MM.1S (cell line): ENCODE measurements around the gene ZNF280C.

Experiments
- DNase-seq: peaks from one replicate; pipeline ENCODE4 v3.0.0-alpha.2; 2015
- H2AFZ ChIP-seq: fragments of 300-600 bp; sonication (generic); 2 replicates; pipeline ENCODE4 v1.6.0; 2016; ENCODE audit warnings: antibody characterized with exemption, low read length
- H3F3A ChIP-seq: fragments of 300-600 bp; sonication (generic); 2 replicates; pipeline ENCODE4 v1.6.1; 2016; ENCODE audit warnings: mild to moderate bottlenecking, antibody characterized with exemption, low read length, moderate library complexity, mixed read lengths; ENCODE audit not compliant: insufficient read depth
- H3K27ac ChIP-seq: fragments of 300-600 bp; sonication (generic); 2 replicates; pipeline ENCODE4 v1.5.1; 2016; ENCODE audit warnings: mild to moderate bottlenecking, low read length
- H3K27me3 ChIP-seq: fragments of 300-600 bp; sonication (generic); replicated peaks from 2 replicates; pipeline ENCODE4 v1.6.0; 2016; ENCODE audit warnings: low read length; ENCODE audit not compliant: insufficient read depth
- H3K36me3 ChIP-seq: fragments of 300-600 bp; sonication (generic); replicated peaks from 2 replicates; pipeline ENCODE4 v1.6.1; 2016; ENCODE audit warnings: mild to moderate bottlenecking, low read length, mixed read lengths; ENCODE audit not compliant: insufficient read depth
- H3K4me1 ChIP-seq: fragments of 300-600 bp; sonication (generic); 2 replicates; pipeline ENCODE4 v1.6.1; 2016; ENCODE audit warnings: low read length, mixed read lengths
- H3K4me2 ChIP-seq: fragments of 300-600 bp; sonication (generic); 2 replicates; pipeline ENCODE4 v1.6.0; 2016; ENCODE audit warnings: low read depth, low read length
- H3K4me3 ChIP-seq: fragments of 300-600 bp; sonication (generic); 2 replicates; pipeline ENCODE4 v1.5.1; 2016; ENCODE audit warnings: low read length, mixed read lengths
- H3K79me2 ChIP-seq: fragments of 300-600 bp; sonication (generic); 2 replicates; pipeline ENCODE4 v1.6.1; 2016; ENCODE audit warnings: mixed run types, low read length, mixed read lengths
- H3K9ac ChIP-seq: fragments of 300-600 bp; sonication (generic); 2 replicates; pipeline ENCODE4 v1.6.1; 2016; ENCODE audit warnings: low read length, mixed read lengths
- H3K9me2 ChIP-seq: fragments of 300-600 bp; sonication (generic); replicated peaks from 2 replicates; pipeline ENCODE4 v1.6.1; 2016; ENCODE audit warnings: mild to moderate bottlenecking, low read length, mixed read lengths; ENCODE audit not compliant: insufficient read depth
- H3K9me3 ChIP-seq: fragments of 300-600 bp; sonication (generic); replicated peaks from 2 replicates; pipeline ENCODE4 v1.6.1; 2016; ENCODE audit warnings: mild to moderate bottlenecking, low read length, mixed read lengths; ENCODE audit not compliant: insufficient read depth
- H4K20me1 ChIP-seq: fragments of 300-600 bp; sonication (generic); 2 replicates; pipeline ENCODE4 v1.6.1; 2016; ENCODE audit warnings: mild to moderate bottlenecking, low read length, moderate library complexity, mixed read lengths; ENCODE audit not compliant: insufficient read depth
- CTCF ChIP-seq: fragments of 300-600 bp; sonication (generic); IDR thresholded peaks from 2 replicates; pipeline ENCODE4 v1.5.1; 2016; ENCODE audit warnings: antibody characterized with exemption, low read length, mixed read lengths
- EZH2 ChIP-seq: fragments of 300-600 bp; sonication (generic); optimal IDR thresholded peaks from 2 replicates; pipeline ENCODE3; 2017; ENCODE audit warnings: low read depth, mild to moderate bottlenecking, antibody characterized with exemption, low read length, mixed read lengths
- EZH2phosphoT487 ChIP-seq: fragments of 300-600 bp; sonication (generic); IDR thresholded peaks from 2 replicates; pipeline ENCODE4 v1.6.1; 2018; ENCODE audit warnings: antibody characterized with exemption, low read length

Gene ZNF280C

GRCh38 chrX:130170752-130171445 is 97.8 kb downstream of the ZNF280C start:
- H4K20me1 ChIP-seq, result no peaks in the 10 kb centered on the region
- H3K4me2 ChIP-seq, result peak overlapping the region; percentile 73
- H3K9ac ChIP-seq, result peak overlapping the region; percentile 45; the same call in 1 of the 2 replicates
- peak overlapping the region; percentile 61 for H3K4me3 ChIP-seq
- H3K4me1 ChIP-seq, result peaks cover 41% of the 10 kb centered on the region
- H2AFZ ChIP-seq, result peak overlapping the region; percentile 58
- no peaks in the 10 kb centered on the region for H3K36me3 ChIP-seq
- DNase-seq, result no peak
- no peaks in the 10 kb centered on the region for H3K9me2 ChIP-seq
- H3K27me3 ChIP-seq, result no peaks in the 10 kb centered on the region
- H3F3A ChIP-seq, result peaks cover 25% of the 10 kb centered on the region
- H3K79me2 ChIP-seq, result no peaks in the 10 kb centered on the region
- 0 out of 2 replicates have a peak overlapping the region, but pooled peaks have one; percentile 16 for H3K27ac ChIP-seq
- TF ChIP-seq EZH2phosphoT487, result no peak
- no peaks in the 10 kb centered on the region for H3K9me3 ChIP-seq

- peak overlapping the region; percentile 85; the same call in 1 of the 2 replicates for H3K9ac ChIP-seq
- H3K27ac ChIP-seq, result no peak overlapping the region; the same call in 1 of the 2 replicates
- H3K4me2 ChIP-seq, result peak overlapping the region; percentile 91
Measured at GRCh38 chrX:130167040-130167439, 101.7 kb downstream of the ZNF280C start.

GRCh38 chrX:130166503-130166777 is 102.3 kb downstream of the ZNF280C start:
- Histone ChIP-seq H3K9me3 (no peaks in the 10 kb centered on the region), H3K27ac (peak overlapping the region; percentile 97), H3K4me3 (peak overlapping the region; percentile 78), H3K79me2 (peaks cover 31% of the 10 kb centered on the region), H2AFZ (peak overlapping the region; percentile 77), H4K20me1 (no peaks in the 10 kb centered on the region), H3K4me1 (peaks cover 4% of the 10 kb centered on the region; the same call in 1 of the 2 replicates), H3K4me2 (peak overlapping the region; percentile 91), H3K36me3 (no peaks in the 10 kb centered on the region), H3F3A (peaks cover 8% of the 10 kb centered on the region; the same call in 1 of the 2 replicates), H3K27me3 (no peaks in the 10 kb centered on the region), H3K9me2 (no peaks in the 10 kb centered on the region), H3K9ac (peak overlapping the region; percentile 85)
- TF ChIP-seq EZH2, result no peak
- no peak for TF ChIP-seq EZH2phosphoT487
- TF ChIP-seq CTCF, result no peak
- no peak for DNase-seq

More at GRCh38 chrX:130167040-130167439, 101.7 kb downstream of the ZNF280C start:
- H3K9me2 ChIP-seq, result no peaks in the 10 kb centered on the region
- peaks cover 6% of the 10 kb centered on the region; the same call in 1 of the 2 replicates for H3K4me1 ChIP-seq
- H3F3A ChIP-seq, result peaks cover 8% of the 10 kb centered on the region; the same call in 1 of the 2 replicates
- H4K20me1 ChIP-seq, result no peaks in the 10 kb centered on the region
- H3K9me3 ChIP-seq, result no peaks in the 10 kb centered on the region
- DNase-seq, result no peak
- H3K4me3 ChIP-seq, result peak overlapping the region; percentile 78
- H3K36me3 ChIP-seq, result no peaks in the 10 kb centered on the region
- no peak overlapping the region for H2AFZ ChIP-seq
- TF ChIP-seq EZH2phosphoT487 (no peak), EZH2 (no peak), CTCF (no peak)
- no peaks in the 10 kb centered on the region for H3K27me3 ChIP-seq
- H3K79me2 ChIP-seq, result peaks cover 29% of the 10 kb centered on the region
